HG02885 (cell line): ENCODE data around the gene HMCN2.
"Not testable (repeated sequence)": the region's sequence is repeated elsewhere in the genome, so short reads cannot be mapped to it uniquely, and the experiment has no call there.

Source experiments
- ATAC-seq: cut with Tn5 transposase; IDR thresholded peaks from one replicate; pipeline ENCODE4 v1.9.1; 2021; ENCODE audit warnings: mild to moderate bottlenecking; ENCODE audit not compliant: unreplicated experiment, poor library complexity

The HMCN2 gene

DNA sequence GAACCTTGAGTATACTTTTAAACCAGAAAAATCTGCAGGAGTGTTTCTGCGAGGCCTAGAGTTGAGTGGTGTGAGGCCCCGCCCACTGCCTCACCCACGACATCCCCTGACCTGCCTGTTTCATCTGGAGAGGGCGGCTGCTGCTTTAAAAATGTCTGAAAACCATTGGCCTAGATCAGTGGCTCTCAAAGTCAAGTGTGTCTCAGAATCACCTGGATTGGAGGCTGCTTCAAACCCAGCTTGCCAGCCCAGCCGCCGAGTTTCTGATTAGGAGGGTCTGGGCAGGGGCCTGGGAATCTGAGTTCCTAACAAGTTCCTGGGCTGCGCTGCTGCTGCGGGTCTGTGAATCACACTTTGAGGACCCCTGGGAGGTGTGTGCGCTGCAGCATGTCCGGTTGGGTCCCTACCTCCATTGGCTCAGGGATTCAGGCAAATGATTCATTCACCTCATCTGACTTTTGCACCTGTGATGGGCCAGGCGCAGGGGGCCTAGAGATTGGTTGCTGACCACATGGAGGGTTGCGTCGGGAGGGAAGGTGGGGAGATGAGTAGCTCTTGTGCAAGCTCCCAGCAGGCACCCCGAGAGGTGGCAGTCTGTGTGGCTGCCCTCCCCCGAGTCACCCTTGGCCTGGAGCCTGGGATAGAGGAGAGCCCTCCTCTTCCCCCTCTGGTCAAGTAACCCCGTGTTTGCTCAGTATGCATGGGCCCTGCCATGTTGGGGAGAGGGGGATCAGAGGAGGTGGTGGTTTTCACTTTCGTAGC, 27.6 kb upstream of the HMCN2 start:
- ATAC-seq, result no peak

DNA sequence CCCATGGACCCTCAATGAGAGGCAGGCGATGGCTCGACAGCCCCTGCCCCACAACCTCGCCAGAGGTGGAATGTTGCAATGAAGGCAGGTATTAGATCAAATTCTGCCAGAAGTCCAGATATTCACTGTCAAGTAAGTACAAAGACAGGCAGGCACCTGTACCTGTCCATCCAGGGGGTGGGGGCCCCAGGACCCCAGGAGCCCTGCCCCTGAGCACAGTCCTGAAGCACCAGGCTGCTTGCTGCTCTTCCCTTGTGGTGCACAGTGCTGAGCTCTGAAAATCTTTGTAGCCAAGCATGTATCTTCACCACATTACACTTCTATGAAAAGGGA, 26.2 kb upstream of the HMCN2 start:
- ATAC-seq, result no peak

DNA sequence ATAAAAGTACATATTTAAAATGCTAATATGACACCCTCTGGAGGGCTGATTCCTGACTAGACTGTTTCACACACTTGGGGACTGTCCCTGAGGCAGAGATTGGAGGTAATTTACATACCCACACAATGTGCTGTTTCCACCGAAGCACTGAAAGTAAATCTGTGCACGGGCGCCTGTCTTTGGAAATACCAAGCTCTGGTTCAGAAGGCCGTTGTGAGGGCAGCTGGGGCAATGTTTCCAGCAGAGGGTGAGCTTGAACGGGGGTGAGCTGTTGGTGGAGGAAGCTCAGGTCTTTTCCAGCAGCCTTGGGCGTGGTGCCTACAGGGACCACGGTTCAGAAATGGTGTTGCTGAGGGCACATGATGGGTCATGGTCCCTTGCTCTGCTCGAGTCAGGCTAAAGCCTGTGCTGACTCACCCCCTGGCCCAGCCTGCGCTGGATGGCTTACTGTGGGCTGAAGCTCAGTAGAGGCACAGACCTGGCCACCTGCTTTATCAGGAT, 25.8 kb upstream of the HMCN2 start:
- no peak for ATAC-seq

DNA sequence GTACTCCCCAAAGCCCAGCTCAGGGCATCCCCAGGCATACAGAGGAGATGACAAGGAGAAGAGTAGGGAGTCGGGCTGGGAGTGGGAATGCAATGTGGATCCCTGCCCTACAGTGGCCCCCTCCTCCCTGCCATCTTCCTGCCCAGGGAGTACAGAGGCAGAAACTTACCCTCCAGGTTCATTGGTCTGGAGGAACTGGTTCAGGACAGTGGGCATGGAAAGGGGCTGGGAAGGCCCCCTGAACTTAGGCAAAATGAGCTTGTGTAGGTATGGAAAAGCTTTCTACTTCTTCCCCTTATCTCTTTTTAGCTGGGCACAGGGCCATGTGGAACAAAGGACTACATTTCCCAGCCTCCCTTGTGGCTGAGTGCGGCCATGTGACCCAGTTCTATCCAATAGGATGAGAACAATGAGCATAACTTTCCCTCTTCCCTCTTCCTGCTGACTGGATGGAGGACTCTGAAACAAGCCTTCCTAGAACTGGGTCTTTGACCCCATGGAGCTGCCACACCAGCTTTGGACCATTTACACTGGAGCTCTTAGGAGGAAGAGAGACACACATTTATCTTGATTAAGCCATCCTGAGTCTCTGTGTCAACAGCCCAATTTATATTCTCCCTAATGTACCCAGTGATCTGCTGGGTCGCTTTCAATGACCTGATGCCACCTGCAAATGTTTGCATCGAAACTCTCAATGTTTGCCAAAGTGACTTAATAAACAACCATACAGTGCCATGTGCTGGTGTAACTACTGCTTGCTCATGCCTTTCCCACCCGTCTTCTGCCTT, 25.0 kb upstream of the HMCN2 start:
- ATAC-seq, result peak; percentile 48

DNA sequence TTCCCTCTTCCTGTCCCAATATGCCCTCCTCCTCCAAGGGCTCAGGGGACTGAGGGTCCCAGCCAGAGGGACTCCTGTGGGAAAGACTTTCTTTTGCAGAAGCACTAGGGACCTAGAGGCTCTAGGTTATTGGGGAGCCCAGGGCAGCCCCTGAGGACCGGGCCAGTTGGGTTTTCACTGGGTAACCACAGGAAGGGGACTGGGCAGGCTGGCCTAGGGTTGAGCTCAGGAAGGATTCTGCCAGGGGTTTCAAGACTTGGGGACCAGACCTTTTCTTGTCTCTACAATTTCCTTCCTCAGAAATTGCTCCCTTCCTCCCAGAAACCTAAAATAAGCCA, 24.4 kb upstream of the HMCN2 start:
- ATAC-seq, result no peak

DNA sequence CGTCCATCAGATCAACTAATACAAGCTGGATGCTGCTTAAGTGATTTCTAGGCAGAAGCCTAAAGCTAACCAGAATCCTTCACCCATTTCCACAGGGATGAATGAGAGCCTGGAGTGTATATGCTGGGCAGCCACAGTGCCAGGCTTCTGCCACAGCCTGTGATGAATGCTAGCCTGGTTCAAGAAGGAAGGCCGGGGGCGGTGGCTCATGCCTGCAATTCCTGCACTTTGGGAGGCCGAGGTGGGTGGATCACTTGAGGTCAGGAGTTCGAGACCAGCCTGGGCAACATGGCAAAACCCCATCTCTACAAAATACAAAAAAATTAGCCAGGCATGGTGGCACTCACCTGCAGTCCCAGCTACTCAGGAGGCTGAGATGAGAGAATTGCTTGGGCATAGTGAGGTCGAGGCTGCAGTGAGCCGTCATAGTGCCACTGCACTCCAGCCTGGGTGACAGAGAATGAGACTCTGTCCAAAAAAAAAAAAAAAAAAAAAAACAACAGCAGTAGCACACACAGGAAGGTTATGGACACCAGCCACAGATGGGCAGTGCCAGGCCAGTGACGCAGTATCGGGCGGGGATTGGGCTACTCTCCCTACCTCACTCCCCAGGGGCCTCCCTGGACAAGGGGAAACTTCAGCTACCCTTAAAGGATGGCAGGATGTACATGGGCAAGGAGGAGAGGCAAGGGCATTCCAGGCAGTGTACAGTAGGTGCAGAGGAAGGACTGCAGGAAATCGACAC, 23.1 kb upstream of the HMCN2 start:
- no peak for ATAC-seq

DNA sequence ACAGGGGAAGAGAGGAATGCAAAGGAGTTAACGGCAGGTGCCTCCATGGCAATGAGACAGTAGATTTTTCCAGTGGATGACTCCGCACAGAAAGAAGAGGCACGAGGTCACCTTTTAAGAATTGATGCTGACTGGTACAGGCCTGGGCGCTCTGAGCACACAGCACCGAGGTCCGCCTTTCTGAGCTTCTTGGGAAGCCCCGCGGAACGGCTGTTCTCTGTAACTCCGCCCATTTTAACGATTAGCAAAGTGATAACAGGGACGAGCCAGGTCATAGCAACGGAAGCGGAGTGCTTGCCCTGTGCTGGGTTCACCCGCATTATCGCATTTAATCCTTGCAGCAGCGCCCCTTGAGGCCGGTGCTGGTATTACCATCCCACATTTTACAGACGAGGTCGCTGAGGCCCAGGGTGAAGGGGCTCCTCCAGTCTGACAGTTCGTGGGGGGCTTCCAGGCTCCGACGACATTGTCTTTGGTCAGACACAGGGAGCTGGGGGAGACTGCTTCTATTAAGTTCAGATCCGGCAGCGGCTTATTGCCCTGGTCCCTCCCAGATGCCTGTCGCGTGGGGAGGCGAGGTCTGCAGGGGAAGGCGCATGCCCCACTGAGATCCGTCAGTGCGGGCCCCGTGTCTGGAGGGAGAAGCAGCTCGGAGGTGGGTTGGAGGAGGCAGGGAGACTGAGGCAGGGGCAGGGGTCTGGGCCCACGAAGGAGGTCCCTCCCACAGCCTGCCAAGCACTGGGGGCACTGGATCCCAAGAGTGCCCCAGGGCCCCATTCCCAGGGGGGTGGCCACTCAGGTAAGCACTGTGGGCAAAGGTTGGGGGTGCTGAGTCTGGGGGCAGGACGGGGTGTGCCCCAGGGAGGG, 22.3 kb upstream of the HMCN2 start:
- no peak for ATAC-seq

DNA sequence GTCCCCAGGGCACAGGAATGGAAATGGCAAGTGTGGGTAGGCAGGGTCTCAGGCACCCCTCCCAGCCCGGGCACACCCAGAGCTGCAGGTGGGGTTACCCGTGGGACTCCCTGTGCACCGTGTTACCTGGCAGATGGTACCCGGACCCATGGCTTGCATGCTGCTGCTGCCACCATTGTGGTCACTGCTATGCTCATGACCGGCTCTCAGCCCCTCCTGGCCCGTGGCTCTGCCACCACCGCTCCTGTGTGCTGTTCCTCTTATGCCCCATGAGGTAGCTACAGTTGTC, 21.7 kb upstream of the HMCN2 start:
- no peak for ATAC-seq

DNA sequence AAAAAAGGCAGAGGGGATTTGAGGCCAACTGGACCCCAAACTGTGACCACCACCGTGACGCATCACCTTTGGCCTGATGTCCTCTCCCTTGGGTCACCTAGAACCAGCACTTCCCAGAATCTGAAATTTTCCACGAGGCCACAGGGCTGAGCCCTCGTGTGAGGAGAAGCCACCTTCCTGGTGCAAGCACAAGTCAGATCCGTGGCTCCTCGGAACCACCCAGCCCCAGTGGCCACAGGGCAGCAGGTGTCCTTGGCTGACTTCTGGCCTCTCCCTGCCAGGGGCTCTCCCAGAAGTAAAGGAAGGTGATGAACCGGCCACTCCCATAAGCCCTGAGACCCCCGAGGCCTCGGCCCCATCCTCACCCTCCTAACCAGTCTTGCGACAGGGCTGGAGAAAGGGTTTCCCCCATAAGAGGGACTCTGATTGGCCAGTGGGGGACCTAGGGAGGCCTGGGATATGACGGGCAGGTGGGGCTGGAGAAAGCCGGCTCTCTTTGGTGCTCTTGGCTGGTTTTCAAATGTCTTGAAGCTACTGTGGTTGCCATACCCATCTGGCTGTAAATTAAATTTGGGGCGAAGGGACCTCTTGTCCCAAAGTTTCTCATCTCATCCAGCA, 20.9 kb upstream of the HMCN2 start:
- no peak for ATAC-seq

DNA sequence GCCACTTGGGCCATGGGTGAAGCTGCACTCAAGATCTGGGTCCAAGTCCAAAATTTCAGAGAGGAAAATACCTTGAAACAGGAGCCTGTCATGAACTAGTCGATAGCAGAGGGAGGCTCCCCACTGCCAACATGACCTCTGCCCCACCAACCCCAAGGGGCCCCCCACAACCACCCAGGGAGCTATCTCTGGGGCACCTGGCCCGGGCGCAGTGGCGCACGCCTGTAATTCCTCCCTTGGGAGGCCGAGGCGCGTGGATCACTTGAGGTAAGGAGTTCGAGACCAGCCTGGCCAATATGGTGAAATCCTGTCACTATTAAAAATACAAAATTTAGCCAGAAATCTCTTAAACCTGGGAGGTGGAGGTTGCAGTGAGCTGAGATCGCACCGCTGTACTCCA, 20.1 kb upstream of the HMCN2 start:
- ATAC-seq, result no peak

DNA sequence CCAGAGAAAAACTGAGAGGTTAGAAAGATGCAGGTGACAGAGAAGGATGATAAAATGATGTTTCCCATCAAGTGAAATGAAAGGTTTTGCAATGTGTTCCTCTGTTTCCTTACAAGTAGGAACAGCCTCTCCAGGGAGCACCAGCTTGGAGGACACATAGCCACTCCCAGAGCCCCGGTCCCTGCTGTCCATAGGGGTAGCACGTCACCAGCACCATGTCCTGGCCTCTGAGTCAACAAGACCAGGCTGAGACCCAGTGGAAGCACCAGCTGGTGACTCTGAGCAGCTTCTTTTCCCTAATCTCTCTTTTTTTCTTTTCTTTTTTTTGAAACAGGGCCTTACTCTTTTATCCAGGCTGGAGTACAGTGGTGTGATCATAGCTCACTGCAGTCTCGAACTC, 19.4 kb upstream of the HMCN2 start:
- no peak for ATAC-seq

DNA sequence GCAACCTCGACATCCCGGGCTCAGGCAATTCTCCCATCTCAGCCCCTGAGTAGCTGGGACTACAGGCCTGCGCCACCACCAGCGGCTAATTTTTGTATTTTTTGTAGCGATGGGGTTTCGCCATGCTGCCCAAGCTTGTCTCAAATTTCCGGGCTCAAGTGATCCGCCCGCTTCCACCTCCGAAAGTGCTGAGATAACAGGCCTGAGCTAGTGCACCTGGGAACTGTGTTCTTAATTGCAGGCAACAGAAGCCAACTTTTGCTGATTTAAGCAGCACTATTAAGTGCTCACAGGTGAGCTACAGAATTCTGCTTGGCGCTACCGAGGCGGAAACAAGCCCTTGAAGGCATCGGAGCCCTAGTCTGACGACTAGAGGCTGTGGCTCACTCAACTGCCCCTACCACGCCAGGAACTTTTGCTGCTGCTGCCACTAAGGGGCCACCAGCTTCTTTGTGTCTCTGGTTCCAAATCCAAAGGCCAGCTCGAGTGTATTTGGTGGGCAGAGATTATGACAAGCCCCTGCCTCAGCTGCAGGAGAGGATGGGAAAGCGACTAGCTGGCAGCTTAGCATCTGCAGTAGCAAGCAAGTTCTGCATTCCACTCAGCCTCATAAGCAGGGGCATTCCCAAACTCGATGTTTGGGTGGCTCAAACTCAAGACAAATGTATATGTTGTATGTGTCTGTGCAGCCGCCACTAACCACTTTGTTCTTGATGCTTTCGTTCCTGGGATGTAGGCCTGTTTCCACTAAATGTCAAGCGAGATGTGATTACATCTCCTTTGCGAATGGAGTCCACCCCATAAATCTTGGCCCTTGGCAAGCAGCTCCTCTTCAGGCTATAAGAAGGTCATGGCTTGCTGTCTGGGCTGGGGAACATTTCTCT, 10.6 kb upstream of the HMCN2 start:
- ATAC-seq, result no peak

DNA sequence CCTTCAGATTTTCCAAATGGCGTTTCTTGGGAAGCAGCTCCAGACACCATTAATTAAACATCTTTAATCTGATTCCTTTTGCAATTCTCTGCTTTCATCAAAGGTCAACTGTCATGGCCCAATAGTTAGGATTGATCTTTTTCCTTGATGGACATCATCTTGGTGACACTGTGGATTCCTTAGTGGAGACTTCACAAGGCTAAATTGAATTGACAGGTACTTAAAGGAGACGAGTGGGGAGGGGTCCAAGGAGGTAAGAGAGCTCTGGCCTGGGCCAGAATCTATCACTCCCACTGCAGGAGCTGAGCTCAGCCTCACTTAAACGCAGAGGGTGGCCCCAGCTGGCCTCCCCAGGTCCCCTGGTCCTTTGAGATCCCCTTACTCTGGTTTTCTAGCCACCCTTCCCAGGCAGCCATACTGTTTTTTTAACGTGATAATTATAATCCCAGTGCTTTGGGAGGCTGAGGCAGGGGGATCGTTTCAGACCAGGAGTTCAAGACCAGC, 9.9 kb upstream of the HMCN2 start:
- no peak for ATAC-seq

DNA sequence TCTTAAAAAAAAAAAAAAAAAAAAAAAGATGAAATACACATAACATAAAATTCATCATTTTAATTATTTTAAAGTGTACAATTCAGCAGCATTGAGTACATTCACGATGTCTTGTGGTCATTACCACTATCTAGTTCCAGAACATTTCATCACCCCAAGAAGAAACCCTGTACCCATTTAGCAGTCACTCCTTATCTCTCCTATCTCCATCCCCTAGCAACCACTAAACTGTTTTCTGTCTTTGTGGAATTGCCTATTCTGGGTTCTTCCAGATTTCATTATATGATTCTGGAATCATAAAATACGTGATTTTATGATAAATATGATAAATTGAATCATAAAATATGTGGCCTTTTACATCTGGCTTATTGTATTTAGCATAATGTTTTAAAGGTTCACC, 8.9 kb upstream of the HMCN2 start:
- no peak for ATAC-seq

DNA sequence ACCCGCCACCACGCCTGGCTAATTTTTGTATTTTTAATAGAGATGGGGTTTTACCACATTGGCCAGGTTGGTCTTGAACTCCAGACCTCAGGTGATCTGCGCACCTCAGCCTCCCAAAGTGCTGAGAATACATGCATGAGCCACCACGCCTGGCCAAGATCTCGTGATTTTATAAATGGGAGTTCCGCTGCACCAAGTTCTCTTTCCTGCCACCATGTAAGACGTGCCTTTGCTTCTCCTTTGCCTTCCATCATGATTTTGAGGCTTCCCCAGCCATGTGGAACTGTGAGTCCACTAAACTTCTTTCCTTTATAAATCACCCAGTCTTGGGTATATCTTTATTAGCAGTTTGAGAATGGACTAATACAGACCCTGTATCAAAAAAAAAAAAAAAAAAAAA, 7.4 kb upstream of the HMCN2 start:
- ATAC-seq, result not testable (repeated sequence)

DNA sequence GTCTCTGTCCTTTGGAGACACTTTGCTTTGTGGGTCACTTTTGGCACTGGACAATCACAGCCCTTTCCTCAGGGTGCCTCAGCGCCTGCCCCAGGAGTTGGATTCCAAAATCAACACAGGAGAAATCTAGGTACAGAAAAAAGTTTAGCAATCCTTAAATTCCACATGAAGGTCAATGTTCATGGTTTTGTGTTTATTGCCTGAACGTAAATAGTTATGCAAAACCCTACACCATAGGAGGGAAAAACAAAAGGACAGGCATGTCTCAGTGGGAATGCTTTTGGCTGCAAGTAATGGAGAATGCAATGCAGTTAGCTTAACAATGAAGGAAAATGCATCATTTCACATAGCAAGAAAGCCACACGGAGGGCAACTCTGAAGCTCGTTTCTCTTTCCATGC, 6.5 kb upstream of the HMCN2 start:
- no peak for ATAC-seq

DNA sequence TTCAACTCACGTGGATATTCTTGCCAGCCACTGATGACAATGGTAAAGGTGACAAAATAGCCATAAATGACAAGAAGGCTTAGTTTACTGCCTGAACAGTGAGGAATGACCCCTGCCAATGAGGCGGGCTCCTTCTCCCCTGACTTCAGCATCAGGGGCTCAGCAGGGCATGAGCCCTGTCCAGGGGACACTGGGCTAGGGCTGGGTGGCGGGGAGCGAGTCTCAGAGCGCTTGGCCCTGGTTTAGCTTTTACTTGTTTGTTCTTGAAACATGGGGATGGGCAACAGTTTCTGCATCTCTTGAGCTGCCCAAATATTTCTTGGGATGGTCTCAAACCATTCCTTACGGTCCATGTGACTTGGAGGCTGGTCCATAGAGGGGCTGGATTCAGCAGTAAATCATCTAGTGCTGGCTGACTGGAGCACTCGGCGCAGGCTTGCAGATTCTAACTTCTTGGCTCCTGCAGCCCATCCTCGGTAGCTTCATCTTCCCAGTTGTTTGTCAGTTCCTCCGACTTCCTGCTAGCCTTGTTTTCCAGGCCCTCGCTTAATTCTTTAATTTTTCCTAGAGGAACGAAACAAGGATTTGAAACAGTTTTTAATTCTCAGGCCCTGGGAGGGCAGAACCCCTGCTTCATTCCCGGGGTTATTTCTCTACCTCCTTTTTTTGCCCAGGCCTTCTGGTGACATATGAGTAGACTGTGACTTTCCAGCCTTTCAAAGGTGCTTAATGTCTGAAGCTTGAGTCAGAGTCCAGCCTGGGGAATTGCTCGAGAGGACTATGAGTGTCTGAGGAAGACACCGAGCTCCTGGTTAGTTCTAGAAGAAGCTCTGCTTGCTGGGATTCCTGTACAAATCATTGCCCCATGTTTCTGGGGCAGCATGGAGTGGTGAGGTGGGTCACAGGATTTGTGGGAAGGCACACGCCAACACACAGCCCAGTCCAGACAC, 4.5 kb upstream of the HMCN2 start:
- ATAC-seq, result no peak
